Astrocyte of the hippocampus (primary cell): Measurements from ENCODE around the gene SLTM.
"Not testable (repeated sequence)": the region's sequence is repeated elsewhere in the genome, so short reads cannot be mapped to it uniquely, and the experiment has no call there.

Experiments
- DNase-seq: peaks from one replicate; pipeline ENCODE4 v3.0.0; 2011; ENCODE audit warnings: low read depth, low spot score

The SLTM gene

DNA sequence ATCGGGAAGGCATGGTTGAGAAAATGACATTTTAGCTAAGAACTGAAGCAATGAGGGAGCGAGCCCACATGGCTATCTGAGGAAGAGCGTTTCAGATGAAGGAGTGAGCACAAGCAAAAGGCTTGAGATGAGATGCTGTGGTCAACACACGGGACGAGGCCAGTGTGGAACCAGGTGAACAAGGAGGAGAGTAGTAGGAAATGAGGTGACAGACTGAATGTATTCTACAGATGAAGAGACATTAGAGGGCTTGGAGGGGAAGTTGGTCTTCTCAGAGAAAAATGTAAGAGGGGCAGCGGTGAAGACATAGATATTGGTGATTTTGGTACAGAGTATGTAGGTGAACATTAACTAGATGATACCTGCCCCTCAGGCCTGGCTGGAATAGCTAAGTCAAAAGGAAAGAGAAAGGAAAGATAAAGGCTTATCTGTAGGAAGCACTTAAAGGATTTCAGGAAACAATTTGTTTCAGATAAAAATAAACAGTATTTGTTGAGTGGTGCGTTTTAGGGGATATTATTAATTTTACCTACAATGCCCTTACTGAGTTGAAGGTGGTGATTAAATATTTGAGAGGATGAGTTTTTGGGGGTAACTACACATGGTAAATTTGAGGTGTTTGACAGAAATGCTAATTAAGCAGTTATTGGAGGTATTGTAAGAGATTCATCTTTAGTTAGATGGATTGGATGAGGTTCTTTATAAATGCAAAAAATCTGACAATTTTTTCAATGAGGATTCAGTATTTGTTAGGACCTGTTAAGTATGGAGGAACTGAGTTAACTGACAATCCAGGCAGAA, 57.0 kb downstream of the SLTM start:
- DNase-seq, result no peak

DNA sequence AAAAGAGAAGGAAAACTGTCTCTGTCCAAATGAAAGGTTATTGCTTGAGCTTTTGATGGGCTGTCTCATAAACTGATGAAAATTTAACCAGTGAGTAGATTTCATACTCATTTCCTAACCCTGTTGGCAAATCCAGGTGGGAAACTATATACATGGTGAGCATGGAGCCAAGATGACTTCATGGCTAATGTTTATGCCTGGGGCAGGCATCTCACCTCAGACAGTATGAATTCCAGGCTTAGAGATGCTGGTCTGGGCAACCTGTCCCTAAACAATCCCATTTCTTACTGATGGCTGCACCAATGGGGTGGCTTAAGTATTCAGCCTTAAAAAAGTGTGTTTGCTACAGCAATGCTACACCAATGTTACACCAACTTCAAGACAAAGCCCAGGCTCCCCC, 58.1 kb downstream of the SLTM start:
- no peak for DNase-seq

DNA sequence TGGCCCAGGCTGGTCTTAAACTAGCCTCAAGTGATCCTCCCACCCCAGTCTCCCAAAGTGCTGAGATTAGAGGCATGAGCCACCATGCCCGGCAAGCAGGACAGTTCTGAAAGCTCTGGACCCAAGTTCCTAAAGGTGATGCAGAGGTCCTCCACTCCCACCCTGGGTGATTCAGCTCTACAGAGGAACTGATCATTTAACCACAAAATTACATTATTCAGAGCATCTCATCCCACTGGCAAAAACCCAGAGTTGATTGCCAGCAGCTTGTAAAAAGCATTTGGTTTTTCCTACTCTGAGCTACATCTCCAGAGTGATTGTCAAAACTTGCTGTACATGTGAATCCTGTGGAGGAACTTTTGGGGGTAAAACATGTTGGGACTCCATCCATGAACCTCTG, 60.2 kb downstream of the SLTM start:
- peak; percentile 21 for DNase-seq

DNA sequence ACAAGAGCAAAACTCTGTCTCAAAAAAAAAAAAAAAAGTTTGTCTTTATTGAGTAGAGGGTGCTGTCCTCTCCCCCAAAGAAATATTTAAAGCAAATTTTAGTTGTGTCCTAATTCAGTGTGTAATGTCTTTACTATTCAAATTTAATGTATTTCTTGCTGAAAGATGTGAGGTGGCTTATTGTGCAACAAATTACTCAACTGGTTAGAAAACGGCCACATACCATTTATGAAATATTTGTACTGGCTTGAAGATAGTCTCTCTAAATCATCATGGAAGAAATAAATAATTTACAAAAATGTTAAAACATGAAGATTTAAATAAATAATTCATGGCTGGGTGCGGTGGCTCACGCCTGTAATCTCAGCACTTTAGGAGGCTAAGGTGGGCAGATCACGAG, 63.0 kb downstream of the SLTM start:
- DNase-seq, result no peak

DNA sequence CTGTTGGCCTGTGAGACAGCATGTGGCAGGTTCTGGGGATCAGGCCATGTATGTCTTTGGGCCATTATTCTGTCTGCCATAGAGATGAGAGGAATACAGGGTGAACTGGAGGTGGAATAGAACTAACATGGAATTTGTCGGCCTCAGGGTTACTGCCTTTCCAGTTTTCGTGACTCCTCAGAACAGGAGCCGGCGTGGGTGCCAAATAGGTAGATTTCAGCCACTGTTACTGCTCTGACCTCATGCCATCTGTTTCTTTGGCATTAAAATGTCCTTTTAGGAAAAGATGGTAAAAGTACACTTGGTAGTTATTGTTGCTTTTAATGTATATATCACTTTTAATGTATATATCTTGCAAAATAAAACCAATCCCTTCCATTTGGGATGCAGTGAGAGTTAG, 65.6 kb downstream of the SLTM start:
- no peak for DNase-seq

DNA sequence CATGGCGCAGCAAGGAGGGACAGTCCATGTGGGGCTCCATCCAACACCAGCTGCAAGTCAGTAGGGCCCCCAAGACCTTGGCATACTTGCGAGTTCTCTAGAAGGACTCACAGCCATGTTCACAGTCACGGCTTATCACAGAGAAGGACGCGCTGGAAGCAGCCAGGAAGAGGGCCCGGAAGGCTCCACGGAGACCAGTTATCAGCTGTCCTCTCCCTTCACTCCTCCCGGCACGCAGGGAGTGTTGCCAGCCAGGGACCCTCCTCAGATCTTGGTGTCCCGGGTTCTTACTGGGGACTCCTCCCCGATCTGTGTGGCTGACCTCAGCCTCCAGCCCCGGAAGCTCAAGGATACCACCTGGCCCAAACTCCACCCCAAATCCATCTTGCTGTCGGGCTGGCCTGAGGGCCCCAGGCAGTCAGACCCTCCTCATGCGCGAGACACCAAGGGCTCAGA, 68.0 kb downstream of the SLTM start:
- no peak for DNase-seq

DNA sequence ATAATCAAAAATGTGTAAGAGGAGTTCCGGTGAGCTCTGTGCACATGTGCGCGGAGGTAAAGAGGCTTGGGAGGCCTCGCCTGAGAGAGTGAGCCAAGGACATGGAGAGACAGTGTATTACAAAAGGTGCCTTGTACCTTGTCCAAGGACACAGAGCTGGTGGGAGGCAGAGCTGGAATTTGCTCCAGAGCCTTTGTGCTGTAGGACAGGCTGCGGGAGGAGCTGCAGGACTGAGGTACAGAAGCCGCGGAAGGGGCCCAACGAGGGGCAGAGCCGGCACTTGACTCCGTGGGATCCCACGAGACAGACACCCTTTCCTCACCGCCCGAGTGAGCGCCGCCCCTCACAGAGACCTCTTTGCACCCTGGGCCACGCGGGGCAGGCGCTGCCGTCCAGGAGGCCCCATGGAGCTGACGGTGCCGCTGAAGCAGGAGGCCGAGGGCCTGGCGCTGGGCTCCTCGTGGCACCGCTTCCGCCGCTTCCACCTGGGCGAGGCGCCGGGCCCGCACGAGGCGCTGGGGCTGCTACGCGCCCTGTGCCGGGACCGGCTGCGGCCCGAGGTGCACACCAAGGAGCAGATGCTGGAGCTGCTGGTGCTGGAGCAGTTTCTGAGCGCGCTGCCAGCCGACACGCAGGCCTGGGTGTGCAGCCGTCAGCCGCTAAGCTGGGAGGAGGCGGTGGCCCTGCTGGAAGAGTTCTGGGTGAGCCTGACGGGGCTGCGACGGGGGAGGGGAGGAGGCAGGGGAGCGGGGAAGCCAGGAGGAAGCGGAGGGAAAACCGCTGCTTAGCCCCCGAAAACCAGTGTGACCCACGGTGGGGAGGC, 68.7 kb downstream of the SLTM start:
- peak; percentile 20 for DNase-seq

DNA sequence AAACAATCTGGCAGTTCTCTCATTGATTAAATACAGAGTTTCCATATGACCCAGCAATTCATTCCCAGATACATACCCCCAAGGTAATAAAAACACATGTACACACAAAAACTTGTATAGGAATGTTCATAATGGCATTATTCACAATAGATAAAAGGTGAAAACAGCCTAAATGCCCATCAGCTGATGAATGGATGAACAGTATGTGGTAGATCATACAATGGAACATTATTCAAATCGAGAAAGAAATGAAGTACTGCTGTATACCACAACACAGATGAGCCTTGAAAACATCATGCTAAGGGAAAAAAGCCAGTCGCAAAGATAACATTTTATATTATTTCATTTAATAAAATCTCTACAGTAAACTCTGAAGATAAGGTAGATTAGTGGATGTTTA, 71.2 kb downstream of the SLTM start:
- no peak for DNase-seq

DNA sequence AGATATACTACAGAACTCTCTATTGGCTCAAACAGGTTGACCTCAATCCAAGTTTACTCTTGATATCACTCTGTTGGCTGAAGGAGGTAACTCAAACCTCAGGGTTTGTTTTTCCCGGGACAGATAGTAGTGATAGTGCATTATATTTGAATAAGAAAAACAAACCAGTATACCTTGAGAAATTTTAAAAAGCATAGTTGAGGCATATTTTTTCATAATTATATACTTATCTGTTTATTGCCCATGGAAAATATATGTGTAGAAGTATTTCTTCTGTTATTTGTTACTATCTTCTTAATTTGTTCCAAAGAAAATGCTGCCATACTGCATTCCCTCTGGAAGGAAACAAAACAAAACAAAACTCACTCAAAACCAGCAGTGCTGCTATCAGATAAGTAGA, 76.9 kb downstream of the SLTM start:
- DNase-seq, result not testable (repeated sequence)

DNA sequence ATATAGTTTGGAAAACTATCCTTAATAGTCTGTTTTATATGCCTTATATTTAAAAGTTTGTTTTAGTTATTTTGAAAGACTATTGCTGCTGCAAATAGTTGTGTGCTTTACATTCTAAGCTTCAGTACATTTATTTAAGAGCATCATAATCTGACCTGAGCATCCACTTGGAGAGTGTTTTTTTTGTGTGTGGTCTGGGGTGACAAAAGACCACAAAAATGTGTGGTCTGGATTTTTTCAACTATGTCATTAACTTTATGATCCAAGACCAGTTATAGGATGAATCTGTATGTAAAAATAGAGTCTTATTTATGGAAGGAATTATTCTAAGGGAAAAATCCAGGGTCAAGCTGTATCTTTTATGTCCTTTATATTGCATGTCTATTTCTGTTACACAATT, 77.4 kb downstream of the SLTM start:
- peak; percentile 36 for DNase-seq

DNA sequence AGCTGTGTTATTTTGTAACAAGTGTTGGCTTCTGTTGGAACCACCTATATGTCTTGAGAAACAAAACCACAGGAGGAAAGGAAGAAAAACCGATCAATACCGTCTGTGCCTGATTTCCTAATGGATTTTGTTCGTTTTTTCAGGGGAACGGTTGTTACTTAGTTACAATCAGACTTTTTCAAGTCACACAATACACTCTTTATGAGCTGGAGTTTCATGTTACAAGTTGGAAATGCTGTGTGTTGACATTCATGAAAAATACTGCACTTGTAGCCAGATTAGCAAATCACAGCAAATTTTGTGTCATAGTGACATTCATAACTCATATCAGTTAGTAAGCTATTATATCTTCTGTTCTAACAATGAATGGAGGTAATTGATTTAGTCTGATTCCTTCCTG, 78.9 kb downstream of the SLTM start:
- no peak for DNase-seq

DNA sequence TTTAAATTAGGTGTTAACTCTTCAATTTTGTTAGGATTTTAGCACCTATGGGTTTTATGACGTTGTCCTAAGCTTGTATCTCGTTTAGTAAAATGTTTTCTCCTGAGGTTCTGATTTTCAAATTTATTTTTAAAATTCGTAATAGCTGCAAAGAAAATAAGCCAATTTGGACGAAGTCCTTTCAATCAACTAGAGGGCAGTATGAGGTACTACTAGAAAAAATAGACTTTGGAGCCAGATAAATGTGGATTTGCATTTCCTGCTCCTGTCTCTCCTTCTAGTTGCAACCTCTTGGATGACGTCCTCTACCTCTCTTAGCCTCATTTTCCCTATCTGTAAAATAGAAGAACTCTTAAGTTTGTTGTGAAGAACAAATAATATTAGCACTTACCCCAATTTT, 81.1 kb downstream of the SLTM start:
- no peak for DNase-seq

DNA sequence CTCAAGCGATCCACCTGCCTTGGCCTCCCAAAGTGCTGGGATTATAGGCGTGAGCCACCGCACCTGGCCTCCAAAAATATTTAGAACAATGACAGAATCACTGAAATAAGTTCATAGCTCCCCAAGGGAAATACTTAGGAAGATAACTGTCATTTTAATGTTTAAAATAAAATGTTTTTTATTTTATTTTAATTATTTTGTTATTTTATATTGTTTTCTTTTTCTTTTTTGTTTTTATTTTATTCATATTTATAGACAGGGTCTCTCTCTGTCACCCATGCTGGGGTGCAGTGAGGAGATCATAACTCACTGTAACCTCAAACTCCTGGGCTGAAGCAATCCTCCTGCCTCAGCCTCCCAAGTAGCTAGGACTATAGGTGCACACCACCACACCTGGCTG, 82.3 kb downstream of the SLTM start:
- not testable (repeated sequence) for DNase-seq

DNA sequence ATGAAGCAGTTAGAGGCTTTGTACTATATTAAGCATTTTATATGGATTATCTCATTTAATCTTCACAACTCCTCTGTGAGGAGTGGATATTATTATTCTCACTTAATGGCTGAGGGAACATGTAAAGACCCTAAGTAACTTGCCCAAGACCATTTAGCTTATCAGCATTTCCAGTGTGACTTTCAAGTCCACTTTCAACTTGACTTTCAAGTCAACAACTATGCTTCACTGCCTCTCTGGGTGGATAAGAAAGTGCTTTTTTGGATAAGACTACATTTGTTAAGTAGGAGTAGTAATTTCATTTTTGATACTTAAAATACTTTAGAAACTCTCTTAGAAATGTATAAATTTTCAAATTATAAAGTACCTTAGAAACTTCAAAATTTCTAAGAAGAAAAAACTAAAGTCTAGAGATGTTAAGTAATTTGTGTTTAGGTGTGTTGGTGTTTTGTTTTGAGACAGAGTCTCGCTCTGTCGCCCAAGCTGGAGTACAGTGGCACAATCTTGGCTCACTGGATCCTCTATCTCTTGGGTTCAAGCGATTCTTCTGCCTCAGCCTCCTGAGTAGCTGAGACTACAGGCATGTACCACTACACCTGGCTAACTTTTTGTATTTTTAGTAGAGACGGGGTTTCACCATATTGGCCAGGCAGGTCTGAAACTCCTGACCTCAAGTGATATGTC, 90.6 kb downstream of the SLTM start:
- DNase-seq, result no peak

DNA sequence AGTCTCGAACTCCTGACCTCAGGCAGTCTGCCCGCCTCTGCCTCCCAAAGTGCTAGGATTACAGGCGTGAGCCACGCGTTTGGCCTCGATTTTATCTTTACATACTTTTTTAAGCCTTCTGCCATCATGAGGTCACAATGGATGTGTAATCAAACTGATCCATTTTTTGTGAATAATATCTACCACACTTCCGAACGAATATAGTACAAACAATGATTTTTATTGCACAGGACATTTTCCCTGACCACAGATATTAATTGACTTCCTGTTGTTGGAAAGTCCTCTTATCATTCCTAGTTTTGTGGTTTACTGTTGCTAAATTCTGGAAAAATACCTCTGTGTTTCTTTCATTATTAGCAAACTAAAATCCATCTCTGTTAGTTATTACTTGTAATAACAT, 93.4 kb downstream of the SLTM start:
- no peak for DNase-seq

DNA sequence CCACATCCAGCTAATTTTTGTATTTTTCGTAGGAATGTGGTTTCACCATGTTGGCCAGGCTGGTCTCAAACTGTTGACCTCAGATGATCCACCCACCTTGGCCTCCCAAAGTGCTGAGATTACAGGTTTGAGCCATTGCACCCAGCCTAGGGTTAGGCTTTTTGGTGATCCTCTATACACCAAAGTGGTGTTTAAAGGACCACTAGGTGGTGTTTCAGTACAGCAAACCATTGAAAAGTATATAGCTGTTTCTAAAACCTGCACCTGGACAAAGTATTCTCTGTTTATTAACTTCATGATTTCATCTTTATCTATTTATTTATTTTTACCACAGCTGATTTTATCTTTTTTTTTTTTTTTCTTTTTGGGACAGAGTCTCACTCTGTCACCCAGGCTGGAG, 94.0 kb downstream of the SLTM start:
- DNase-seq, result no peak

DNA sequence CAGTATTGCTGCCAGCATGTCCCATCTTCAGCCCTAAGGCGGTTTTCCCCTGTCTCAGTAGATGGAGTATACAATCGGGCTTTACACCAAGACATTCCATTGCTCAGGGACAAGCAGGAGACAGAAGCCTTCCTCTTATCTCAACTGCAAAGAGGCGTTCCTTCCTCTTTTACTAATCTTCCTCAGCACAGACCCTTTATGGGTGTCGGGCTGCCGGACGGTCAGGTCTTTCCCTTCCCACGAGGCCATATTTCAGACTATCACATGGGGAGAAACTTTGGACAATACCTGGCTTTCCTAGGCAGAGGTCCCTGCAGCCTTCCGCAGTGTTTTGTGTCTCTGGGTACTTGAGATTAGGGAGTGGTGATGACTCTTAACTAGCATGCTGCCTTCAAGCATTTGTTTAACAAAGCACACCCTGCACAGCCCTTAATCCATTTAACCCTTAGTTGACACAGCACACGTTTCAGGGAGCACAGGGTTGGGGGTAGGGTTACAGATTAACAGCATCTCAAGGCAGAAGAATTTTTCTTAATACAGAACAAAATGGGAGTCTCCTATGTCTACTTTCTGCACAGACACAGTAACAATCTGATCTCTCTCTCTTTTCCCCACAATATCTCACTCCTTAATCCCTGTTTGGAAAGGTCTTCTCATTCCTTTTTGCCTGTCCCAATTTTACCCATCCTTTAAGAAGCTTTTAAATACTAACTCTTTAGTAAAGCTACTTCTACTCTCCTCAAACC, 99.6 kb downstream of the SLTM start:
- not testable (repeated sequence) for DNase-seq

DNA sequence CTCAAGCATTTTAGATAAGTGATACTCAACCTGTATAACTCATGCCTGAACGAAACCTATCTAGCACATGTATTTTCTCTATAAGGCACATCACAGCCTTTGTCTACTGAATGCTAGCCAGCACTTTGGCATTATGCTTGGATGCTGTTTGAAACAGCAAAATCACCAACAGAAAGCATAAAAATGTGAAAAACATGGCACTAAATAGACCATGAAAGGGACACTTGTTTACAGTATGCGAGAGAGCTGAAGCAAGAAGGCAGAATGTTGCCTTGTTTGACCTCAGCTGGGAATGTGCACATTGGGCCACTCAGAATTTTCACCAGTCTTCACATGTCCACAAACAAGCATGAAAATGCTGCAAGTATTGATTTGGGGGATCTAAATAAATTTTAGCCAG, 102.9 kb downstream of the SLTM start:
- DNase-seq, result no peak
